ENCODE results near the gene SEMA3A.

The SEMA3A gene

DNA sequence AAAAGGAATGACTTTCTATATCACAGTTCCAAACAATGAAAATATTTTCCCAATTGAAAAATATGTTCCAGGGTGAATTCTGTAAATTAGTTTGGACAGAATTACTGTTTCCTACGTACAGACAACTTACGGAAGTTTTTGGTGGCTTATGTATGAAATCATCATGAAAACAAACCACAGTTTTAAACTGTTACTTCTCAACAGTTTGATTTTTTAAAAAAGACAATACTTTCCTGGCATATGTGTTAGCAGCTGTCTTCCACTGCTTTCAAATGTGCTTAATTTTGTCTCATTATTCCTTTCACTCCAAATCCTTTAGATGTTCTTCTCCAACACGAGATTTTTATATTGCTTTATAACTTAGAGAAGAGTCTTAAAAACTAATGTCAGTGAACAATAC, 56.2 kb downstream of the SEMA3A start:
- no peak for DNase-seq (ENCODE audit: low read depth)
- in situ Hi-C loops (cut with HindIII; ENCODE audit: low sequenced_read_pairs), result no loop called here
- TF ChIP-seq CTCF (IDR thresholded peaks at IDR 0.05; ENCODE audit: low read depth, low read length, missing control alignments), result no peak
- H3K4me3 ChIP-seq (ENCODE audit: low read depth, low read length), result no peak overlapping the region

GRCh38 chr7:84137812-84138211, 56.8 kb downstream of the SEMA3A start:
- TF ChIP-seq CTCF (IDR thresholded peaks at IDR 0.05; ENCODE audit: low read depth, low read length, missing control alignments), result no peak

DNA sequence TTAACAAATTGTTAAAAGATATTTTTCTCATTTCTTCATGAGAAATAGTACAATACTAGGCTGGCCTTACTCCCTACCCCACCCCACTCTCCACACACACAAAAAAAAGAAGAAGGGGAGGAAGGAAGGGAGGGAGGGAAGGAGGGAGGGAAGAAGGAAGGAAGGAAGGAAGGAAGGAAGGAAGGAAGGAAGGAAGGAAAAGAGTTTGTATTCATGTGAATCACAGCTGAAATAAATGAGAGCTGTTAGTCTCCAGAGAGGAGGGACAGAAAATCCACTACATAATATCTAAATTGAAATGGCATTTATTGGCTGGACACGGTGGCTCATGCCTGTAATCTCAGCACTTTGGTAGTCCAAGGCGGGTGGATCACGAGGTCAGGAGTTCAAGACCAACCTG, 57.8 kb downstream of the SEMA3A start:
- no peak overlapping the region for H3K4me3 ChIP-seq (ENCODE audit: low read depth, low read length)
- in situ Hi-C loops (cut with HindIII; ENCODE audit: low sequenced_read_pairs), result no loop called here
- DNase-seq (ENCODE audit: low read depth), result no peak
- no peak for TF ChIP-seq CTCF (IDR thresholded peaks at IDR 0.05; ENCODE audit: low read depth, low read length, missing control alignments)

More at GRCh38 chr7:84137812-84138211, 56.8 kb downstream of the SEMA3A start:
- no peak for DNase-seq (ENCODE audit: low read depth)
- H3K4me3 ChIP-seq (ENCODE audit: low read depth, low read length), result no peak overlapping the region
- in situ Hi-C loops (cut with HindIII; ENCODE audit: low sequenced_read_pairs), result no loop called here

DNA sequence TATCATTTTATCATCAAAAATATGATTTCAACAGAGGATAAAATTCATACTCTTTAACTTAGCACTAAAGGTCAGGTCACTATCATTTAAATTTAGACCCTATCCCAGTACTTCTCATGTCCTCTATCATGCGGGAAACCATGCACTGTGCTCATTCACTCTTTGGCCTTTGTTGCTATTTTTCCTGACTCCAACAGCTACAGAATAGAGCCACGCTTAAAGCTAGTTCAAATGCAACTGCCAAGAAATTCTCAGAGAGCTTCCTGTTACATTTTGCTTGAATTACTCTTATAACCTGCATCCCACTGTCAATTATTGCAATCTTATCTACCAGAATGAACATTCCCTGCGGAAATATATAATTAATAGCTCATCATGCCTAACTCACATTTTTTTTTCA, 58.3 kb downstream of the SEMA3A start:
- no peak overlapping the region for H3K4me3 ChIP-seq (ENCODE audit: low read depth, low read length)
- TF ChIP-seq CTCF (IDR thresholded peaks at IDR 0.05; ENCODE audit: low read depth, low read length, missing control alignments), result no peak
- no peak for DNase-seq (ENCODE audit: low read depth)
- in situ Hi-C loops (cut with HindIII; ENCODE audit: low sequenced_read_pairs), result no loop called here

GRCh38 chr7:84134169-84134568, 60.4 kb downstream of the SEMA3A start:
- in situ Hi-C loops (cut with HindIII; ENCODE audit: low sequenced_read_pairs), result no loop called here
- no peak for TF ChIP-seq CTCF (IDR thresholded peaks at IDR 0.05; ENCODE audit: low read depth, low read length, missing control alignments)
- no peak for DNase-seq (ENCODE audit: low read depth)
- H3K4me3 ChIP-seq (ENCODE audit: low read depth, low read length), result no peak overlapping the region

- no peak for TF ChIP-seq CTCF (IDR thresholded peaks at IDR 0.05; ENCODE audit: low read depth, low read length, missing control alignments)
- in situ Hi-C loops (cut with HindIII; ENCODE audit: low sequenced_read_pairs), result no loop called here
- no peak for DNase-seq (ENCODE audit: low read depth)
- no peak overlapping the region for H3K4me3 ChIP-seq (ENCODE audit: low read depth, low read length)
These were observed 68.9 kb downstream of the SEMA3A start for GRCh38 chr7:84125654-84126053.
